ENCODE data around the gene EFCAB8.
"Not testable (repeated sequence)": the region's sequence is repeated elsewhere in the genome, so short reads cannot be mapped to it uniquely, and the experiment has no call there.

The EFCAB8 gene

DNA sequence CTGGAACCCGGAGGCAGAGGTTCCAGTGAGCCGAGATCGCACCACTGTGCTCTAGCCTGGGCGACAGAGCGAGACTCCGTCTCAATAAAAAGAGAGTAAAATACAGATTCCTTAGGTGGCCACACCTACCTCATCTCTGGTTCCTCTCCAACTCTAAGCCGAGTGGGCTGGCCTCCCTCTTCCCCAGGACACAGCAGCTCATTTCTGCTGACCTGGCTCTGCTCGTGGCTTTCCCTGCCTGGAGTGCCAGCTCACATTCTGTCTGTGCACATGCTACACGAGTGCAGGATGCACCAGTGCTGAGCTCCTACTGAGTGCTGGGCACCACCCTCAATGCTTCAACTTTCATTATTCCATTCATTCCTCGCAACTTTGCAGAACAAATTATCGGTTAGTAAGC is 28.8 kb downstream of the EFCAB8 start:
- Mint-ChIP-seq H3K9me3 (no peaks in the 10 kb centered on the region), H3K36me3 (no peaks in the 10 kb centered on the region), H3K4me1 (no peaks in the 10 kb centered on the region), H3K27ac (no peak overlapping the region), H3K27me3 (no peaks in the 10 kb centered on the region), H3K4me3 (no peak overlapping the region)
- CTCF ChIA-PET = no interaction called here
- no peak for DNase-seq

DNA sequence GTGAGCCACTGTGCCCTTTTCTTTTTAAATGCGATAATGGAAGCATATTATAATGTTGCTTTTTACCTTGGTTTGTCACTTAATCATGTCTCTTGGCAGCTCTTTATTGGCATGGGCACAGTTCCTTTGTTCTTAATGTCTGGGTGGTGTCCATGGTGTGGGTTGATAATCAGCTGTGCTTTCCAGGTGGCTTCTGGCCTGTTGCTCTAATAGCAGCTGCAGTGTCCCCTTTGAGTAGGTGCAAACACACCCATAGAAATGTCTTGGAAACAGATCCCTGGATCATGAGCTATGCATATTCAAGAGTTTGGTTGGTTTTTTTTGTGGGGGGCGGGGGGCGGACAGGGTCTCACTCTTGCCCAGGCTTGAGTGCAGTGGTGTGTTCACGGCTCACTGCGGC is 29.9 kb downstream of the EFCAB8 start:
- Mint-ChIP-seq H3K27ac (no peak overlapping the region), H3K36me3 (no peaks in the 10 kb centered on the region), H3K4me3 (no peak overlapping the region), H3K9me3 (no peaks in the 10 kb centered on the region), H3K27me3 (no peaks in the 10 kb centered on the region), H3K4me1 (no peaks in the 10 kb centered on the region)
- DNase-seq = no peak
- CTCF ChIA-PET = interaction anchor here (0.6 to 1.0 kb wide), 2 partner anchors 28 to 99 kb away, joined by 3 to 4 read pairs; no protein-coding TSS in a partner anchor

DNA sequence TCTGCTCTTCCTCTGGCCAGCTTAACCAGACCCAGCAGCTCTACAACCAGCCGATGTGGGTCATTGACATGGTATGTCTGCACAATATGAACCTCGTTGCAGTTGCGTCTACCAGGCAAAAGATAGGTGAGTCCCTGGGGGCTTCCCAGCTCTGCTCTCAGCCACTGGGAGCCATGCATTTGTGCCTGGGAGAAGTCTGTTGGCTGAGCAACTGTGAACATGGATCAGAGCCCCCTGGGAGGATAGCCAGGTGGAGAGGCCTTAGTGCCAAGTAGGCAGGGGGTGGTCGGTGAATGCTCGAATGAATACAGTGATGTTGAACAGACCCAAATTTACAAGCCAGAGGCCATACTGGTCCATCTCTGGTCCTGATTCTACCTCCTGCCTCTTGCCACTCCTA is 30.6 kb downstream of the EFCAB8 start:
- no peaks in the 10 kb centered on the region for H3K4me1 Mint-ChIP-seq
- H3K9me3 Mint-ChIP-seq = no peaks in the 10 kb centered on the region
- CTCF ChIA-PET = no interaction called here
- no peak overlapping the region for H3K27ac Mint-ChIP-seq
- no peaks in the 10 kb centered on the region for H3K27me3 Mint-ChIP-seq
- DNase-seq = no peak
- H3K4me3 Mint-ChIP-seq = no peak overlapping the region
- H3K36me3 Mint-ChIP-seq = no peaks in the 10 kb centered on the region

DNA sequence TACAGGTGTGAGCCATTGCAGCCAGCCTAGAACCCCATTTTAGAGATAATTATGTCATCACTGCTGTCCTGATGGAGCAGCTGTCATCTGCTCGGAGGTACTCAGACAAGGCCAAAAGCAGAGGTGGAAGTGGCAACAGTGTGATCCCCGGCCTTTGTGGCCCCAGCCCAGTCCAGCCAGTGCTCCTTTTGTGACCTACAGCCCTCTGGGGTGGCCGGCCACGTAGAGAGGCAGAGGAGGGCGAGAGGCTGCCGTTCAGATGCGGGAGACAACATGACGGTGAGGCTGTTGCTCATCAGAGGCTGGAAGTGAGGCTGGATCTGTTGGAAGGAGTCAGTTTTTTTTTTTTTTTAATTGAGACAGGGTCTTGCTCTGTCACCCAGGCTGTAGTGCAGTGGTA is 32.8 kb downstream of the EFCAB8 start:
- Mint-ChIP-seq H3K36me3 (no peaks in the 10 kb centered on the region), H3K27me3 (no peaks in the 10 kb centered on the region), H3K4me3 (no peak overlapping the region), H3K9me3 (no peaks in the 10 kb centered on the region), H3K4me1 (no peaks in the 10 kb centered on the region), H3K27ac (no peak overlapping the region)
- CTCF ChIA-PET = no interaction called here
- DNase-seq = no peak

DNA sequence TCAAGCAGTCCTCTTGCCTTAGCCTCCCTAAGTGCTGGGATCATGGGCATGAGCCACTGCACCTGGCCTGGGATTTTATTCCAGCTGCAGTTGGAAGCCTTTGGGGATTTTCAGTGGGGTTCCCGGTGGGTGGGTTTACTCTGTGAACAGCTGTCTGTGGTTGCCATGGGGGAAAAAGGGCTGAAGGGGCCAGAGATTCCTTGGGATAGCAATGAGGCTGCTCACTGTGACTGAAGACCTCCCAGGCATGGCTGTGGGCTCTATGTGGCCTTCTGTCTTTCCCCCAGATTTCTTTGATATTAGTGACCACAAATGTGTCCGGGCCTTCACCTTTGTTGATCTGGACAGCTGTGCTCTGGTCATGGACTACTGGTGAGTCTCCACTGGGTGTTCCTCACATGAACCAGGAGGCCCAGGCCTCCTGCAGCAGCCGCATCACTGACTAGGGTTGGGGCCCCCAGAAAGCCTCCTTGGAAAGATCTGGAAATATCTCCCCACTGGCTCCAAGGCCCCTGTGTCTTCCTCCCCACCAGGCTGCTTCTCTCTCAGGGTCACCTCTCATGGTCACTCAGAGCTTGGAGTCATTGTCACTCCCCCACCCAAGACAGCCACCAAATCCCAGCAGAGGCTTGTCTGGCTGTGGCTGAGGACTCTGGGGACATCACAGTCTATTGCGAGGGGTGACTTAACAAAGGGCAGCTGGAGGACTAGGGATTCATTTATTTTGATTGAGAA is 33.4 kb downstream of the EFCAB8 start:
- no peaks in the 10 kb centered on the region for H3K27me3 Mint-ChIP-seq
- H3K4me3 Mint-ChIP-seq = no peak overlapping the region
- CTCF ChIA-PET = interaction anchor here (1.7 kb wide), 1 partner anchor 102 kb away, joined by 6 read pairs; no protein-coding TSS in a partner anchor
- H3K27ac Mint-ChIP-seq = no peak overlapping the region
- no peaks in the 10 kb centered on the region for H3K4me1 Mint-ChIP-seq
- no peaks in the 10 kb centered on the region for H3K9me3 Mint-ChIP-seq
- H3K36me3 Mint-ChIP-seq = no peaks in the 10 kb centered on the region
- no peak for DNase-seq

DNA sequence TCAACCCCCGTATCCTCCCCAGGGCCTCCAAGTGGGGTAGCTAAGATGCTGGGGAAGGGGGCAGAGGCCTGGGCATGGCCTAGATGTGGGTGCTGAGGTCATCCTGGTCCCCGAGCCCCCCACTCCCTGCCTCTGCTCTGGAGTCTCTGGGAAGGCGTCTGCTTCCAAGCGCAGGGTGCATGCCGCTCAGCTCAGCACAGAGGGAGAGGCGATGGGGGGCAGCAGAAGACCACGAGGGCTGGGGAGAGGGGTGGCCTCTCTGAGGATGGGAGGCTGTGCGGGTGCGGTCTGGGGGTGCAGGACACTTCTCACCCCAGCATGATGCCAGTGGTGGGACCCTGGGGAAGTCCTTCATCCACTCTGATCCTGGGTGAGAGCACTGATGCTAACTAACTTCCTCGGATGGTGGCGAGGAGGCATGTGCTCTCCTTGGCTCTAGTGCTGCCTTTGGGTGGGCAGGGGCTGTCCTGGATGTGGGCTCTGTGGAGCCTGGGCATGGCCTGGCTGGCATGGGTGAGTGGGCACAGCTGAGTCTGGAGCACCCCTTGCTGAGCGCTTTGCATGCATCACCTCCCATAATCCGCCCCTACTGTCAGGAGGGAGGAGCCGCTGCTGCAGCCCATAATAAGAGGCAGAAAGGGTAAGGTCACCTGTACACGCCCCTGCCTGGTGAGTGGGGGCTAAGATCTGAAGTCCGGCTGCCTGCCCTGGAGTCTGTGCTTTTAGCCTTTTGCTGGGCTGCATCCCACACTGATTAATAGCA is 34.7 kb downstream of the EFCAB8 start:
- no peaks in the 10 kb centered on the region for H3K27me3 Mint-ChIP-seq
- DNase-seq = no peak
- no peak overlapping the region for H3K27ac Mint-ChIP-seq
- H3K4me3 Mint-ChIP-seq = no peak overlapping the region
- no peaks in the 10 kb centered on the region for H3K36me3 Mint-ChIP-seq
- no peaks in the 10 kb centered on the region for H3K4me1 Mint-ChIP-seq
- no peaks in the 10 kb centered on the region for H3K9me3 Mint-ChIP-seq
- CTCF ChIA-PET = interaction anchor here (1.7 kb wide), 1 partner anchor 103 kb away, joined by 6 read pairs; no protein-coding TSS in a partner anchor

DNA sequence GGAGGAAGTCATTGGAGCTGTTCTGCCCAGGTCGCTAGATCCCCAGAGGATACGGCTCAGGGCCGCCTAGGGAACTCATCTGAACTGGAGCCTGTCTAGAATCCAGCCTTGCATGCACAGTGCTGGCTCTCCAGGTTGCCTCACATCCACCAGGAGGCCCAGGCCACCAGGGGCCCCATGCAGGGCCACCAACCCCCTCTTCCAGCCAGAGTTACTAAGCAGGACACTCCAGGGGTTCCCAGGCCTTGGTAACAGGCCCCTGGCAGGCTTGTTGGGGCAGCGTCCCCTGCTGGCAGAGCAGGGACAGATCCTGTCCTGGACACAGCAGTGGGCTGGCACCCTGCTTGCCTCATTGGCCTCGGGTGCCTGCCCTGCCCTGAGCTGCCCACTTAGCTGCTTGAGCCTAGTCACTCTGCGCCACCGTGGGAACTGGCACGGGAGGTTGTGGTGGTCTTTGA is 35.3 kb downstream of the EFCAB8 start:
- Mint-ChIP-seq H3K9me3 (no peaks in the 10 kb centered on the region), H3K27ac (no peak overlapping the region), H3K36me3 (no peaks in the 10 kb centered on the region), H3K4me3 (no peak overlapping the region), H3K27me3 (no peaks in the 10 kb centered on the region), H3K4me1 (peaks cover 3% of the 10 kb centered on the region)
- peak; percentile 34 for DNase-seq
- CTCF ChIA-PET = interaction anchor here (1.7 kb wide), 1 partner anchor 104 kb away, joined by 6 read pairs; no protein-coding TSS in a partner anchor

DNA sequence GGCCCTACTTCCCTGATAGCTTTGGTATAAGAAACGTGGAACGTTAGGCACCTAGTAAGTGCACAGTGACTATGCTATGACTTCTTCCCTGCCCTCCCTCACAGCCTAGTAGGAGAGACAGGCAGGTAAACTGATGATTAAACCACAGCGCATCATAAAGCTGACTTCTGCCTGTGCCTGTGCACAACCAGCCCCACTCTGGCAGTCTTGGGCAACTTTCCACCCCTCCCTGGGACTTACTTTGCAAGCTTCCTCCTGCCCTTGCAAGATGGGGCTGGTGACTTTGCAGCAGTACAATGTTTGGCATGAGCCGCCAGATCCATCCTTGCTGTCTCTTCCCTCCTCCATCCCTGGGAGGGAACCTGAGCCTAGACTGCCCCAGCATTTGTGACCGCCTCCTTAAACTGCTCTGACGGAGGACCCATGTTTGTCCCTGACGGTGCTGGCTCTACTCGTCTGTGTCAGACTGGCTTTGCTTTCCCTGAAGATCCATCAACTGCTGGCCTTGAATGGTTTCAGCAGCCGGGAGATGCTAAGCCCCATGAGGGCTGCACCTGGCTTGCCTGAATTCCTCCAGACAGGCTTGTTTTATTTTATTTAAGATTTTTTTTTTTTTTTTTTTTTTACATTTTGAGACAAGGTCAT is 36.1 kb downstream of the EFCAB8 start:
- Mint-ChIP-seq H3K27ac (no peak overlapping the region), H3K4me1 (peaks cover 3% of the 10 kb centered on the region), H3K36me3 (no peaks in the 10 kb centered on the region), H3K9me3 (no peaks in the 10 kb centered on the region), H3K27me3 (no peaks in the 10 kb centered on the region), H3K4me3 (no peak overlapping the region)
- no peak for DNase-seq
- CTCF ChIA-PET = no interaction called here

DNA sequence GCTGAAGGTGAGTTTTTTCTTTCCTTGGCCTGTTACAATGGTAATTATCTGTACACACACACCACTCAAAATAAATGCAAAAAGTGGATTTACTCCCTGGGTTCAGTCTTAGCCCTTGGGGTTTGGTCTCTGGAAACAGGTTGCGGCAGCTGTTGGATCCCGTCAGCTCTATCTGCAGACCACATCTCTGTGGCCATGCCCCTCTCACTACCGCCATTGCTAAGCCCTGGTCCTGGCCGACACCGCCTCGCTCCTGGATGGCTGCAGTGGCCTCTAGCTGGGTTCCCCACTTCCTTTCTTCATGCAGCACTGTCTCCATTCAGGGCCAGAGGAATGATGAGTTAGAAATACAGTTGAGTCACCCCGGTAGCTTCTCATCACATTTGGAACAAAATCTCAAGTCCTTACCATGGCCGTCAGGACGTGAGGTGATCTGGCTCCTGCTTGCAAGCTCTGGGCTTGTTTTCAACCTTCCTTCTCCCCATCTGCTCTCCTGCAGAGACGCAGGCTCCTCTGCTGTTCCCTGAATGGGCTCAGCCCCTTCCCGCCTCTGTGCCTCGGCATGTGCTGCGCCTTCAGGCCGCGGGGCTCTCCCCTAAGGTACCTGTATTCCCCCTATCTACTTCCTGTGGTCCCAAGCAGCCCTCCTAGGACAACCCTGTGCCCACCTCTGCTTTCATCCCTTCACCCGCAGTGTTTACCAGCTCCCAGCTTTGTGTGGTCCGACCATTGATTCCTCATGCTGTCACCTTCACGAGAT is 38.0 kb downstream of the EFCAB8 start:
- Mint-ChIP-seq H3K27me3 (no peaks in the 10 kb centered on the region), H3K9me3 (no peaks in the 10 kb centered on the region), H3K36me3 (no peaks in the 10 kb centered on the region), H3K27ac (no peak overlapping the region), H3K4me3 (no peak overlapping the region), H3K4me1 (peaks cover 3% of the 10 kb centered on the region)
- no peak for DNase-seq
- CTCF ChIA-PET = interaction anchor here (0.7 to 2.1 kb wide), 7 partner anchors 49 to 400 kb away, joined by 3 to 8 read pairs (median 4); partner anchors contain the start of gene SUN5

DNA sequence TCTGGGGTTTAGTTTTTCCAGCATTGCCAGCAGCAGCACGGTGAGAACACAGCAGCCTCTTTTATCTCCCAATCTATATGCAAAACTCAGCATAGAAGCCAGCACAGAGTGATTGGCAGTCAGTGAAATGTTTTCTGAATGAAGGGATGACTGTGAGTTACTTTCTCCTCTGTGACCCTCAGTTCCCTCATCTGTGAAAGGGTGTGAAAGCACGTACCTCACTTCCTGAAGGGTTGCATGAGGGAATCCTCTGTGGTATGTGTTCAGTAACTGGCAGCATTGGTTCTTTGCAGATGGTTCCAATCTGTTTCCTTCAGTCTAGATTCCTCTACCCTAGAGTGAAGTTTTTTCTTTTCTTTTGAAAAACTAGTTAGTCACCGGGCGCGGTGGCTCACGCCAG is 40.0 kb downstream of the EFCAB8 start:
- no peak for DNase-seq
- Mint-ChIP-seq H3K9me3 (no peaks in the 10 kb centered on the region), H3K27ac (no peak overlapping the region), H3K36me3 (no peaks in the 10 kb centered on the region), H3K27me3 (no peaks in the 10 kb centered on the region), H3K4me3 (no peak overlapping the region), H3K4me1 (peaks cover 12% of the 10 kb centered on the region)
- CTCF ChIA-PET = no interaction called here

DNA sequence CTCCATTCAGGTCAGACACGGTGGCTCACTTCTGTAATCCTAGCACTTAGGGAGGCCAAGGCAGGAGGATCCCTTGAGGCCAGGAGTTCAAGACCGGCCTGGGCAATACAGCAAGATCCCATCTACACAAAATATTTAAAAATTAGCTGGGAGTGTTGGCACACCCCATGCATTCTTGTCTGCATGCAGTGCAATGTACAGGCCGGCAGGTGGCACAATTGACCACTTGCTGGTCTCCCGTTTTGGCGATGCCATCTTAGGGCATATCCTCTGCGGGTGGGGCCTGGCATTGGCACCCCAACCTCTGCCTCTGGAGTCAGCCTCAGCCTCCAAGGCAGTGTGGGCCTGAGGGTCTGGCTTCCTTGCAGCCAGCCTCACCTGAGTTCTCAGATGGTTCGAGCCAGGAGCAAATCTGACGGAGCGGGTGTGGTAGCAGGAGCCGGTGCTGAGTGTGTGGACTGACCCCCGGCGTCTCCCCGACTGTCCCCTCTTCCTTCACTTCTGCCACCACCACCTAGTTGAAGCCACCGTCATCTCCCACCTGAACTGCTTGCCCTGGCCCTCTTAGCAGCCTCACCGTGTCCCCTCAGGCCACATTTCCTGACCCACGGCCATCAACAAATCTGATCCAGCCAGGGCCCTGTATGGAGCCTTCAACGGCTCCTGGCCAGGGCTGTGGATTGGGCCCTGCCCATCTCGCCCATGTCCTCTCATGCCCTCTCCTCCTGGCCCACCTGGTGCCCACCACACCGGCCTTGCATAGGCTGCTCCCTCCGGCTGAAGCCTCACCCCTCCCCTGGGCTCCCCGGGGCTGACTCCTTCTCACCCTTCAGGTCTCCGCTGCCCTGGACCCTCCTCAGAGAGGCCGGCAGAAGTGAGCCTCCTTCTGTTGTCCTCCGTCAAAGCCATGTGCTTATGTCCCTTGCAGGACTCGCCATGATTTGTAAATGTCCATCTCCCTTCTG is 44.0 kb downstream of the EFCAB8 start:
- Mint-ChIP-seq H3K27ac (no peak overlapping the region), H3K27me3 (no peaks in the 10 kb centered on the region), H3K4me3 (no peak overlapping the region), H3K36me3 (no peaks in the 10 kb centered on the region), H3K9me3 (no peaks in the 10 kb centered on the region), H3K4me1 (peaks cover 12% of the 10 kb centered on the region)
- DNase-seq = peak; percentile 78
- CTCF ChIA-PET = interaction anchor here (0.6 to 2.5 kb wide), 29 partner anchors 9 to 701 kb away, joined by 3 to 39 read pairs (median 4); partner anchors contain the start of genes BPIFB2, C20orf203, MAPRE1 and SUN5

DNA sequence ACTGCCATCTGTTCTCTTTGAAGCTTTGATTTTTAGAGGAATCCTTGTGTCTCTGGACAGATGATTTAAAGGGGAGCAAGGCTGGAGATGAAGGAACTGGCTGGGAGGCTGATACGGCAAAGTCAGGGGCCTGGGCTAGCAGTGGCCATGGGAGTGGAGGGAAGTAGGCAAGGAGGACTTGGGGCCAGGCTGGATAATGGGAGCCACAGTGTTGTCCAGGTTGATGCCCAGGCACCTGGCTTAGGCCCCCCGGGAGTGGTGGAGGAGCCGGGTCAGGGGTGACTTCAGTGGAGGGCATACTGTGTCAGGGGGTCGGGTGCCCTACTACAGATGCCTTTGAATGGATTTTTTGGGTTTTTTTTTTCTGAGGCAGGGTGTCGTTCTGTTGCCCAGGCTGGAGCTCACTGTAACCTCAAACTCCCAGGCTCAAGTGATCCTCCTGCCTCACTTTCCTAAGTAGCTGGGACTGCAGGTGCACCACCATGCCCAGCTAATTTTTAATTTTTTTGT is 45.0 kb downstream of the EFCAB8 start:
- Mint-ChIP-seq H3K27me3 (no peaks in the 10 kb centered on the region), H3K36me3 (no peaks in the 10 kb centered on the region), H3K4me1 (peaks cover 10% of the 10 kb centered on the region), H3K27ac (no peak overlapping the region), H3K4me3 (no peak overlapping the region), H3K9me3 (no peaks in the 10 kb centered on the region)
- DNase-seq = no peak
- CTCF ChIA-PET = interaction anchor here (0.7 to 3.5 kb wide), 5 partner anchors 41 to 396 kb away, joined by 3 to 23 read pairs (median 12); partner anchors contain the start of gene SUN5

DNA sequence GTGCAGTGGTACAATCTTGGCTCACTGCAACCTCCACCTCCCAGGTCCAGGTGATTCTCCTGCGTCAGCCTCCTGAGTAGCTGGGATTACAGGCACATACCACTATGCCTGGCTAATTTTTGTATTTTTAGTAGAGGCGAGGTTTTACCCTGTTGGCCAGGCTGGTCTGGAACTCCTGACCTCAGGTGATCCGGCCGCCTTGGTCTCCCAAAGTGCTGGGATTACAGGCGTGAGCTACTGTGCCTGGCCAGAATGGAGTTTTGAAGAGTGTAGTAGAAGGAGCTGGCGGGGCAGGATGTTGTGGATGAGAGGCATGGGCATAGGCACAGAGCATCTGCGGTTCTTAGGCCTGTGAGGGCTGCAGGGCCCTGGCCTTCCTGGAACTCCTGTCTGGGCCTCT is 46.0 kb downstream of the EFCAB8 start:
- H3K4me1 Mint-ChIP-seq, H3K4me3 Mint-ChIP-seq, DNase-seq, H3K27me3 Mint-ChIP-seq, H3K27ac Mint-ChIP-seq, H3K9me3 Mint-ChIP-seq, H3K36me3 Mint-ChIP-seq: not testable (repeated sequence)
- CTCF ChIA-PET = interaction anchor here (1.8 to 3.5 kb wide), 4 partner anchors 40 to 191 kb away, joined by 3 to 23 read pairs (median 12); partner anchors contain the start of gene SUN5

All from activated naive CD4-positive, alpha-beta T cell treated with anti-CD3 and anti-CD28 coated beads, Interleukin-2, amount 10 ng/mL, durations not matched to agents 7 days and 5 days (primary cell).